Liver (tissue), 3 donors: ENCODE results near the gene SLC6A7.

Experiments used
- CTCF ChIP-seq: fragments of 150-350 bp; IDR thresholded peaks from 2 replicates; pipeline ENCODE4 v1.5.1; 2017; ENCODE audit warnings: improper control_type of control experiment, low read depth, low read length; ENCODE audit not compliant: missing input control
- EGR1 ChIP-seq, 2 donors: IDR thresholded peaks; 2 replicates each; pipeline ENCODE4 v1.6.1; 2016 to 2018; ENCODE audit warnings: antibody characterized with exemption in 2 of 2, low read depth in 2 of 2
- GABPA ChIP-seq, 2 donors: IDR thresholded peaks in 1 of 2; conservative IDR thresholded peaks in 1 of 2; 2 replicates each; pipeline ENCODE4 v1.6.1; 2016; ENCODE audit warnings: antibody characterized with exemption in 2 of 2, mild to moderate bottlenecking in 1 of 2, moderate library complexity in 1 of 2
- HNF4A ChIP-seq, 2 donors: conservative IDR thresholded peaks; 2 replicates each; pipeline ENCODE4 v1.6.1; 2016; ENCODE audit warnings: antibody characterized with exemption in 2 of 2, mild to moderate bottlenecking in 2 of 2
- JUND ChIP-seq, 2 donors: IDR thresholded peaks; 2 replicates each; pipeline ENCODE4 v1.6.1; 2016; ENCODE audit warnings: antibody characterized with exemption in 2 of 2
- NR2F2 ChIP-seq: IDR thresholded peaks from 2 replicates; pipeline ENCODE4 v1.6.1; 2016; ENCODE audit warnings: antibody characterized with exemption
- RAD21 ChIP-seq, 2 donors: IDR thresholded peaks; 2 replicates each; pipeline ENCODE4 v1.6.1; 2016; ENCODE audit warnings: antibody characterized with exemption in 2 of 2, mild to moderate bottlenecking in 2 of 2
- SP1 ChIP-seq: IDR thresholded peaks from 2 replicates; pipeline ENCODE4 v1.6.1; 2018; ENCODE audit warnings: antibody characterized with exemption, mild to moderate bottlenecking
- ZBTB33 ChIP-seq: IDR thresholded peaks from 2 replicates; pipeline ENCODE4 v1.6.1; 2016; ENCODE audit warnings: antibody characterized with exemption
- TF ChIP-seq, protein P1 (sequence below): IDR thresholded peaks from 2 replicates; pipeline ENCODE4 v1.6.1; 2016; ENCODE audit warnings: antibody characterized with exemption, mild to moderate bottlenecking
- TF ChIP-seq, protein P2 (sequence below): IDR thresholded peaks from 2 replicates; pipeline ENCODE4 v1.6.1; 2016; ENCODE audit warnings: antibody characterized with exemption
- donor health status: healthy.
- donor health status: healthy.

- TF ChIP-seq EGR1 (IDR thresholded peaks at IDR 0.05; ENCODE audit: low read depth in 2 of 2) (no peak), CTCF (no peak), JUND (IDR thresholded peaks at IDR 0.05) (no peak), SP1 (no peak), RAD21 (IDR thresholded peaks at IDR 0.05) (no peak), HNF4A (conservative IDR thresholded peaks at IDR 0.05) (no peak), GABPA (IDR thresholded peaks at IDR 0.05 in 1 of 2, conservative IDR thresholded peaks at IDR 0.05 in 1 of 2) (no peak), ZBTB33 (no peak), NR2F2 (no peak)
- TF ChIP-seq, protein P1, sequence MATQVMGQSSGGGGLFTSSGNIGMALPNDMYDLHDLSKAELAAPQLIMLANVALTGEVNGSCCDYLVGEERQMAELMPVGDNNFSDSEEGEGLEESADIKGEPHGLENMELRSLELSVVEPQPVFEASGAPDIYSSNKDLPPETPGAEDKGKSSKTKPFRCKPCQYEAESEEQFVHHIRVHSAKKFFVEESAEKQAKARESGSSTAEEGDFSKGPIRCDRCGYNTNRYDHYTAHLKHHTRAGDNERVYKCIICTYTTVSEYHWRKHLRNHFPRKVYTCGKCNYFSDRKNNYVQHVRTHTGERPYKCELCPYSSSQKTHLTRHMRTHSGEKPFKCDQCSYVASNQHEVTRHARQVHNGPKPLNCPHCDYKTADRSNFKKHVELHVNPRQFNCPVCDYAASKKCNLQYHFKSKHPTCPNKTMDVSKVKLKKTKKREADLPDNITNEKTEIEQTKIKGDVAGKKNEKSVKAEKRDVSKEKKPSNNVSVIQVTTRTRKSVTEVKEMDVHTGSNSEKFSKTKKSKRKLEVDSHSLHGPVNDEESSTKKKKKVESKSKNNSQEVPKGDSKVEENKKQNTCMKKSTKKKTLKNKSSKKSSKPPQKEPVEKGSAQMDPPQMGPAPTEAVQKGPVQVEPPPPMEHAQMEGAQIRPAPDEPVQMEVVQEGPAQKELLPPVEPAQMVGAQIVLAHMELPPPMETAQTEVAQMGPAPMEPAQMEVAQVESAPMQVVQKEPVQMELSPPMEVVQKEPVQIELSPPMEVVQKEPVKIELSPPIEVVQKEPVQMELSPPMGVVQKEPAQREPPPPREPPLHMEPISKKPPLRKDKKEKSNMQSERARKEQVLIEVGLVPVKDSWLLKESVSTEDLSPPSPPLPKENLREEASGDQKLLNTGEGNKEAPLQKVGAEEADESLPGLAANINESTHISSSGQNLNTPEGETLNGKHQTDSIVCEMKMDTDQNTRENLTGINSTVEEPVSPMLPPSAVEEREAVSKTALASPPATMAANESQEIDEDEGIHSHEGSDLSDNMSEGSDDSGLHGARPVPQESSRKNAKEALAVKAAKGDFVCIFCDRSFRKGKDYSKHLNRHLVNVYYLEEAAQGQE = no peak
- TF ChIP-seq, protein P2, sequence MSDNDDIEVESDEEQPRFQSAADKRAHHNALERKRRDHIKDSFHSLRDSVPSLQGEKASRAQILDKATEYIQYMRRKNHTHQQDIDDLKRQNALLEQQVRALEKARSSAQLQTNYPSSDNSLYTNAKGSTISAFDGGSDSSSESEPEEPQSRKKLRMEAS = no peak
Observed at GRCh38 chr5:150234576-150235499, 45.0 kb downstream of the SLC6A7 start.
